Mesenteric fat pad (tissue), 1 donor: Measurements from ENCODE around the gene FAM236B. TPM values are rescaled to one million over a fixed set of nuclear protein-coding genes. Genes with fewer than 3 reads are reported as not detected.
"Not testable (repeated sequence)": the region's sequence is repeated elsewhere in the genome, so short reads cannot be mapped to it uniquely, and the experiment has no call there.

ENCODE experiments used
- DNase-seq: peaks from one replicate; pipeline ENCODE4 v3.0.0-alpha.2; 2020; ENCODE audit warnings: low spot score
- long read RNA-seq: library from polyadenylated mRNA; unstranded; transcript quantifications from one replicate; pipeline ENCODE4 v2.0.0, GENCODE V29; 2020
- total RNA-seq: library from RNA; stranded (reverse); fragmentation: NEBNext Ultra II Directional; extraction: Animal tissue kit (Norgen Biotek cat#: 25700); gene quantifications from one replicate; pipeline ENCODE4 v1.2.1, GENCODE V29; 2021
- donor health status: DM: yes; HTN: yes; CAD: no.

Gene FAM236B
- total RNA-seq: not detected
- long read RNA-seq: 0 reads

DNA sequence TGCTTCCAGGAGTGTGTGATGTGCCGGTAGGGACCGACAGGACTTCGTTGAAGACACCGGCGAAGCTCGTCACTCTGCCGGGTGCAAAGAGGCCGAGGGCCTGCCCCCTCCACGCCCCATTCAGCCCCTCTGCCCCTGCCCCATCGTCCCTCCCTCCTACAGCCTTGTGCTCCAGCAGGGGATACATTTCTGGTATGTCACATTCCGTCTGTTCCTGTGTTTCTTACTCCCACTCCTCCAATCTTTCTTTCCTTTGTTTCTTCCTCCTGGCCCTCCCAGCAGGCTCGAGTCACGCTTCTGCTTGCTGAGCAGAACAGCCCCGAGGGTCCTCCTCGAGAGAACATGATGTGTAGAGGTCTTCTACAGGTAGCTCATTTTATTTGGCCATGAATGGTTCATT lies at the start of gene FAM236B:
TSS of gene FAM236B (minus strand) at position 101 of the 400 bp plus-strand sequence. CDS start at position 1, 100 bp downstream.
- not testable (repeated sequence) for DNase-seq

DNA sequence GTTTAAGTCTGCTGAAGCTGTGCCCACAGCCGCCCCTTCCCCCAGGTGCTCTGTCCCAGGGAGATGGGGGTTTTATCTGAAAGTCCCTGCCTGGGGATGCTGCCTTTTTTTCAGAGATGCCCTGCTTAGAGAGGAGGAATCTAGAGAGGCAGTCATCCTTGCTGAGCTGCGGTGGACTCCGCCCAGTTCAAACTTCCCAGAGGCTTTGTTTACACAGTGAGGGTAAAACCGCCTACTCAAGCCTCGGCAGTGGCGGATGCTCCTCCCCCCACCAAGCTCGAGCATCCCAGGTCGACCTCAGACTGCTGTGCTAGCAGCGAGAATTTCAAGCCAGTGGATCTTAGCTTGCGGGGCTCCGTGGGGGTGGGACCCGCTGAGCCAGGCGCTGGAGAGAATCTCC lies 48.2 kb upstream of the FAM236B start:
- DNase-seq: not testable (repeated sequence)

DNA sequence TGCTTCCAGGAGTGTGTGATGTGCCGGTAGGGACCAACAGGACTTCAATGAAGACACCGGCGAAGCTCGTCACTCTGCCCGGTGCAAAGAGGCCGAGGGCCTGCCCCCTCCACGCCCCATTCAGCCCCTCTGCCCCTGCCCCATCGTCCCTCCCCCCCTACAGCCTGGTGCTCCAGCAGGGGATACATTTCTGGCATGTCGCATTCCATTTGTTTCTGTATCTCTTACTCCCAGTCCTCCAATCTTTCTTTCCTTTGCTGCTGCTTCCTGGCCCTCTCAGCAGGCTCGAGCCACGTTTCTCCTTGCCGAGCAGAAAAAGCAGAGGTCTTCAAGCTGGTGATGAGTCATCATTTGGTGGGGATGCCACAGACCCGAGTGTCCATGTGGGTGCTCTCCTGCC lies 25.6 kb upstream of the FAM236B start, which contains the start of gene FAM236D:
TSS of gene FAM236D (minus strand) at position 101 of the 400 bp plus-strand sequence. CDS start at position 1, 100 bp downstream.
- DNase-seq: not testable (repeated sequence)

DNA sequence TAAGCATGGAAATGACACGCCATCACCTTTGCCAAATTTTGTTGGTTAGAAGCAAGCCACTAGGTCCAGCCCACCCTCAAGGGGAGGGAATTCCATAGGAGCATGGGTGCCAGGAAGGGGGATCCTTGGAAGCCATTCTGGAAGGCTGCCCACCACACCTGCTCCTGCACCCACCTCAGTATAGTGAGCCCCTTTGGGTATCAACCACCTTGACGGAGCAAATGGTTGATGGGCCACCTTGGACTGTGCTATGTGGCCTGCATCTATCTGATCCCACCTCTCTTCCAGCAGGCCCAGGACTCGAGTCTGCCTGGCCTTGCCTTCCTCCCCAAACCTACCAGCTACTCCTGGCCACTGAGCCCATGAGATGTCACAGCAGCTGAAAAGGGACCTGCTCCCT lies 7.9 kb upstream of the FAM236B start:
- not testable (repeated sequence) for DNase-seq

DNA sequence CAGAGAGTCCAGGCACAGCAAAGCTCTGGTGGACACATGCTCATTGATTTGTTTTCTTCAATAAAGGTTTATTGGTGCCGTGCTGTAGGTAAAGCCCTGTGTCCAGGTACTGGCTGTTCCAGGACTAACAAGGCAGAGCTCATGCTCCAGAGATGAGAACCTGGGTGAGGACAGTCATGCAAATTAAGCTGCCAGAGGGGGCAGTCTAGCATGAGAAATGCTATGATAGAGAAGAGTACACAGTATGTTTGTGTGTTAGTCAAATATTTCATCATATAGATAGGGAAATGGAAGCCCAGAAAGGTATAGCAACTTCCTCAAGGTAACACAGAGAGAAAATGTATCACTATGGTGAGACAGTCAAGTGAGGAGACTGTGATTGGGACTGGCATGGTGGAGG lies 5.7 kb upstream of the FAM236B start:
- DNase-seq: not testable (repeated sequence)

DNA sequence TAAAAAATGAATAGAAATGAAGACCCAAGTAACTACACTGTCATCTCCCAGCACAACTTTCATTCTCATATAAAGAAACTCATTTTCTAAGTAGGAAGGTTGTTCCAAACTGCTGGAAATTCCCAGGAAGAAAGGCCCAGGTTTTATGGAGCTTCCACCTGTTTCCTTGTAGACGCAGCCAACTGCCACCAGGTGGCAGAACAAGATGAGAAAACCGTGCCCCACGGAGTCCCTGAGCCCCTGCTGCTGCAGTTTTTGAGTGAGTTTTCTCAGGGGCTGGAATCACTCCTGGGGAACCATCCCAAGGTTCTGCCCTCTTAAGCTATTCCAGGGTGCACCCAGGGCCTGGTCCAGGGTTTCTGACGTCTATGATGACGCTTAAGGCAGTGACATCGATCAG lies 1.5 kb upstream of the FAM236B start:
- DNase-seq: not testable (repeated sequence)

DNA sequence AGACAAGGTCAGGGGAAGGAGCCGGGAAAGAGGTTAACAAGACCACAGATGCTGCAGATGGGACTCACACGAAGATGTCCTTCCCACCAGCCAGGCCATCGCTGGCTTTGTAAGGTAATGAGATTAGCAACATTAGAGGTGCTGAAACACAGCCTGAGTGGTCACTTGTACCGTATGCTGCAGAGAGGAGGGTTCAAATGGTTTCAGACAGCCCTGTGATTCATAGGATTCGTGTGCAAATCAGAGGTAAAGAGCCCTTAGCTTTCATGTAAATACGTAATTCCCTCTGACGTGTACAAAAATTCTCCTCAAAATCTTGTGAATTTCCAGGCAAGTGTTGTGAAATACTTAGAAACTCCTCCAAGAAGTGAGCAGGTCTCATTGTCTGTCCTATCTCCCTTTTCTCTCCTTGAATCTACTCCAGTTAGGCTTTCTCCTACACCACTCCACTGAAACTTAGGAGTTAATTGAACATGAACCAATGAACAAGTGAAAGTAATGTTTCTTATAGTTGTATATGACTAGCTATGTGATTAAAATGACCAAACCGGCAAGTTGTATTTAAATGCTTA lies 991 bp upstream of the FAM236B start:
- not testable (repeated sequence) for DNase-seq

DNA sequence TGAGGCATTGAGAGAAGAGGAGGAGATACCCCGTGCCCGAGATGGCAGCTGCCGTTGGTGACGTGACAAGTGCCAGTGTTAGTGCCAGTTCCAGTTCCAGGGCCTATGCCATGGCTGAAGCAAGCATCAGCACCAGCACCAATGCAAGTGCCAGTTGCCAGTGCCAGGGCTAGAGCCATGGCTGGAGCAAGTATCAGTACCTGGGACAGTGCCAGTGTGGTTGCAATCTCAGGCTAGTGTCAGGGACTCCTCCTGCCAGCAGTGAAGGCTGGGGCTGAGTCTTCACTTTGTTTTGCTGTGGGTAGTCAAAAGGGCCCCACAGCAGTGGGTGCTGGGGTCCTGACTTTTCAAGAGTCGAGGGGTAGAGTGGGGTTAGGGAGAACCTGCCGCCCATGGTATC lies 4.3 kb downstream of the FAM236B start:
- not testable (repeated sequence) for DNase-seq

DNA sequence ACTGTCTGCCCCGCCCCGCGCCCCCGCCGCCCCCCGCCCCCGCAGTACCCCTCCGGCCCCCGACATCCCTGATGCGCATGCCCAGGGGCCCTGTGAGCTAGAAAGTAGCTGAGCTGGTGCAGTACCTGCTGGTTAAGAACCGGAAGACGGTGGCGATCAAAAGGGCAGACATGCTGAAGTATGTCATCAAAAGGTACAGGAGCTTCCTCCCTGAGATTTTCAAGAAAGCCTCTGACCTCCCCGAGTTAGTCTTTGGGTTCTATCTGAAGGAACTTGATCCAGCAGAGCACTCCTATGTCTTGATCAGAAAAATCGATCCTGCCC lies 5.0 kb downstream of the FAM236B start:
- not testable (repeated sequence) for DNase-seq

DNA sequence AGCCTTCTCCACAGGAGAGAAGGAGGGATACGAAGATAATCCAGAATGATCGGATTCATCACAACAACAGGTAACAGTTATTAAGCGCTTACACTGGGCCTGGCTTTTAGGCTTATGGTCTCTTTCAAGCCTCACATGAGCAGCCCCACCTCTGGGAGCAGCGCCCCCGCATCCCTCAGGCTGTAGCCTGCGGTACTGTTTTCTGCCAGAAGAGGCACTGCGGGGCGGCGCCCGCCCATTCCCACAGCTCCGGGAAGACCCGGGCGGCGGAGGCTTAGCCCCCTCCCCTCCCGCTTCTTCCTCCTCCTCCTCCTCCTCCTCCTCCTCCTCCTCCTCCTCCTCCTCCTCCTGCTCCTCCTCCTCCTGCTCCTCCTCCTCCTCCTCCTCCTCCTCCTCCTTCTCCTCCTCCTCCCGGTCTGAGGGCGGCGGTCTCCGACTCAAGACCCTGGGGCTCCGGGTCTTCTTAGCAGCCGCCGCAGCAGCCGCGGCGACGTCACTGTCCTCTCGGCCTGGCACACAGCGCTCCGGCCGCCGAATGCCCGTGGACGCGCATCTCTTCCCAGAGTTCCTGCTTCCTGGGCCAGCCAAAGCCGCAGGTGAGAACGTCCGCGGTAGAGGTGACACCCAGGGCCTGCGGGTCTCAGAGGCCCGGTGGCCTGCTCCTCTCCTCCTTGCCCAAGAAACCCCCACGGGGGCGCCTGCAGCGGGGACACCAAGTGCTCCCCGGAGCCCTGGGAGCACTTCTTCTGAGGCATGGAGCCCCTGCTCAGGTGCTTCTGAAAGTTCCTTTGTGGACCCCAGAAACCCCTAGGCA lies 5.6 kb downstream of the FAM236B start, which contains the start of gene DMRTC1B:
TSS of gene DMRTC1B (plus strand) at position 238 of the 814 bp plus-strand sequence. CDS start 68,246 bp downstream, outside the sequence.
- DNase-seq: not testable (repeated sequence)

DNA sequence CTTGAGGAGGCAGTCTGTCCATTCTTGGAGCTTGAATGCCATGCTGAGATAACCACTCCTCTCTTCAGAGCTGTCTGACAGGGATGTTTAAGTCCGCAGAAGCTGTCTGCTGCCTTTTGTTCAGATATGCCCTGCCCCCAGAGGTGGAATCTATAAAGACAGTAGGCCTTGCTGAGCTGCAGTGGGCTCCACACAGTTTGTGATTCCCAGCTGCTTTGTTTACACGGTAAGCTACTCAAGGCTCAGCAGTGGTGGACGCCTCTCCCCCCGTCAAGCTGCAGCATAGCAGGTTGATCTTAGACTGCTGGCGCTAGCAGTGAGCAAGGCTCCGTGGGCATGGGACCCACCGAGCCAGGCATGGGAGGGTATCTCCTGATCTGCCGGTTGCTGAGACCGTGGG lies 22.0 kb downstream of the FAM236B start:
- not testable (repeated sequence) for DNase-seq

DNA sequence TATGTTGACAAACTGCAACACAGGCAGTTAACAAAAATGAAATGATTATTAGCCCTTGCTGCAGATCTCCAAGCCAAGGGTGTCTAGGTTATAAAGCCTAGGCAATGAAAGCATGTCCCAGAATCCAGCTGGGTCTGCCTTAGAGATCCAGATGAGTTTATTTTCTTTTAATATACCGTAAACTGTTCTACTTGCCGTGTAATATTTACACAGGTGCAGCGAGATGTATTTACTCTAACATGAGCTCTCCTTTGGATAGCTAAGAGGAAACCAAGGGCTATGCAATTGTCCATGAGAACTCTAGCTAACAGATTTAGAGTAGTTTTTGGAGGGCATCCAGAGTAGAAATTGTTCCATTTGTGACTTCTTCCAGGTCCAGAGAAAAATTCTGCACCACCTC lies 33.9 kb downstream of the FAM236B start:
- not testable (repeated sequence) for DNase-seq

DNA sequence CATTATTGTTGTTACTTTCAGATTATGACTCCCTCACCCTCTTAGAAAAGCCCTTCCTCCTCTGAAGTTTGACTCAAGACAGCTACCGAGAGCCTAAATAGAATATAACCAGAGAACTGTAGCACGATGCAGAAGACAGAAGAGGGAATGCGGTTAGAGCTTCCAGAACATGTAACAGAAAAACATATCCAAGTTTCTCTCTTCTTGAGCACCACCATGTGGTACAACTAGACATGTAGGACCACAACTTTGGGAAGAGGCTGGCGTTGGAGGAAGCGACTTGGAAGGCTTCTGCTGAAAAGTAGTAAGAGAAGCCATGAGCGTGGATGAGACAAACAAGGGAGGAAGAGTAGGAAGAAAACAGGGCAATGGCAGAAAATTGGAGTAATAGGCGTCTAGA lies 36.9 kb downstream of the FAM236B start:
- not testable (repeated sequence) for DNase-seq

DNA sequence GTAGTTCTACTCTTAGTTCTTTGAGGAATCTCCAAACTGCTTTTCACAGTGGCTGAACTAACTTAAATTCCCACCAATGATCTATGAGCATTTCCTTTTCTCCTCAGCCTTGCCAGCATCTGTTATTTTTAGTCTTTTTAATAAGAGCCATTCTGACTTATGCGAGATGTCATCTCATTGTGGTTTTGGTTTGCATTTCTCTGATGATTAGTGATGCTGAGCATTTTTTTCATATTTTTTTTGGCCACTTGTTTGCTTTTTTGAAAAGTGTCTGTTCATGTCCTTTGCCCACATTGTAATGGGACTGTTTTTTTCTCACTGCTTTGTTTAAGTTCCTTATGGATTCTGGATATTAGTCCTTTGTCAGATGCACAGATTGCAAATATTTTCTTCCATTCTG lies 46.9 kb downstream of the FAM236B start:
- DNase-seq: no peak

DNA sequence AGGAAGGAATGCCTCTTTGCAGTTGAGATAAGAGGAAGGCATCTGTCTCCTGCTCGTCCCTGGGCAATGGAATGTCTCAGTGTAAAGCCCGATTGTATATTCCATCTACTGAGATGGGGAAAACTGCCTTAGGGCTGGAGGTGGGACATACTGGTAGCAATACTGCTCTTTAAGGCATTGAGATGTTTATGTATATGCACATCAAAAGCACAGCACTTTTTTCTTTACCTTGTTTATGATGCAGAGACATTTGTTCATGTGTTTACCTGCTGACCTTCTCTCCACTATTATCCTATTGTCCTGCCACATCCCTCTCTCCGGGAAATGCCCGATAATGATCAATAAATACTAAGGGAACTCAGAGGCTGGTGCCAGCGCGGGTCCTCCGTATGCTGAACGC lies 48.8 kb downstream of the FAM236B start:
- not testable (repeated sequence) for DNase-seq

Other genes with a start within 250 kb of the FAM236B start
- gene HDAC8, start 209.8 kb downstream of the FAM236B start, total RNA-seq: 32.9 TPM
- 3.5 TPM for gene PHKA1, start 68.4 kb downstream of the FAM236B start, total RNA-seq
- gene DMRTC1B, start 5.8 kb downstream of the FAM236B start, total RNA-seq: not detected
- gene FAM236D, start 25.6 kb upstream of the FAM236B start, total RNA-seq: not detected
- not detected for gene FAM236C, start 130.0 kb upstream of the FAM236B start, total RNA-seq
- not detected for gene FAM236A, start 155.5 kb upstream of the FAM236B start, total RNA-seq
- not detected for gene DMRTC1, start 161.2 kb upstream of the FAM236B start, total RNA-seq
- gene PABPC1L2B, start 220.3 kb upstream of the FAM236B start, total RNA-seq: not detected